ENCODE results near the gene ZSCAN22.

The ZSCAN22 gene

GRCh38 chr19:58317476-58318072 is 9.2 kb upstream of the ZSCAN22 start:
- no CpG with 5 or more reads among the region's 7 CpGs for WGBS (ENCODE audit: insufficient coverage, insufficient read length)
- no peak for DNase-seq (ENCODE audit: low read depth, low spot score)
- no peaks in the 10 kb centered on the region for H3K9me3 ChIP-seq (ENCODE audit: control insufficient read depth, insufficient read depth, low read length)
- no peaks in the 10 kb centered on the region; the same call in 1 of the 2 replicates for H3K36me3 ChIP-seq (ENCODE audit: control insufficient read depth, insufficient read depth, low read length)
- H3K4me3 ChIP-seq (ENCODE audit: low read length): no peak overlapping the region
- H3K4me1 ChIP-seq (ENCODE audit: control insufficient read depth, insufficient read depth, low read length): no peaks in the 10 kb centered on the region
- H3K27me3 ChIP-seq (ENCODE audit: control insufficient read depth, insufficient read depth, low read length): no peaks in the 10 kb centered on the region
- no peak overlapping the region for H3K27ac ChIP-seq (ENCODE audit: low read length)

GRCh38 chr19:58318297-58318696 is 8.5 kb upstream of the ZSCAN22 start:
- Histone ChIP-seq H3K27ac (ENCODE audit: low read length) (no peak overlapping the region), H3K9me3 (ENCODE audit: control insufficient read depth, insufficient read depth, low read length) (no peaks in the 10 kb centered on the region), H3K4me3 (ENCODE audit: low read length) (no peak overlapping the region), H3K4me1 (ENCODE audit: control insufficient read depth, insufficient read depth, low read length) (no peaks in the 10 kb centered on the region), H3K36me3 (ENCODE audit: control insufficient read depth, insufficient read depth, low read length) (no peaks in the 10 kb centered on the region; the same call in 1 of the 2 replicates), H3K27me3 (ENCODE audit: control insufficient read depth, insufficient read depth, low read length) (no peaks in the 10 kb centered on the region)
- no CpG with 5 or more reads among the region's 4 CpGs for WGBS (ENCODE audit: insufficient coverage, insufficient read length)
- no peak for DNase-seq (ENCODE audit: low read depth, low spot score)

GRCh38 chr19:58319241-58319640 is 7.6 kb upstream of the ZSCAN22 start:
- Histone ChIP-seq H3K36me3 (ENCODE audit: control insufficient read depth, insufficient read depth, low read length) (no peaks in the 10 kb centered on the region; the same call in 1 of the 2 replicates), H3K27ac (ENCODE audit: low read length) (no peak overlapping the region), H3K4me1 (ENCODE audit: control insufficient read depth, insufficient read depth, low read length) (no peaks in the 10 kb centered on the region), H3K4me3 (ENCODE audit: low read length) (no peak overlapping the region), H3K27me3 (ENCODE audit: control insufficient read depth, insufficient read depth, low read length) (no peaks in the 10 kb centered on the region), H3K9me3 (ENCODE audit: control insufficient read depth, insufficient read depth, low read length) (no peaks in the 10 kb centered on the region)
- DNase-seq (ENCODE audit: low read depth, low spot score): no peak
- WGBS (ENCODE audit: insufficient coverage, insufficient read length): no CpG with 5 or more reads among the region's 10 CpGs

GRCh38 chr19:58325311-58326022 is 1.3 kb upstream of the ZSCAN22 start:
- Histone ChIP-seq H3K27ac (ENCODE audit: low read length) (no peak overlapping the region), H3K9me3 (ENCODE audit: control insufficient read depth, insufficient read depth, low read length) (no peaks in the 10 kb centered on the region), H3K36me3 (ENCODE audit: control insufficient read depth, insufficient read depth, low read length) (no peaks in the 10 kb centered on the region), H3K27me3 (ENCODE audit: control insufficient read depth, insufficient read depth, low read length) (no peaks in the 10 kb centered on the region), H3K4me3 (ENCODE audit: low read length) (no peak overlapping the region), H3K4me1 (ENCODE audit: control insufficient read depth, insufficient read depth, low read length) (no peaks in the 10 kb centered on the region)
- no CpG with 5 or more reads among the region's 6 CpGs for WGBS (ENCODE audit: insufficient coverage, insufficient read length)
- DNase-seq (ENCODE audit: low read depth, low spot score): no peak

- no CpG with 5 or more reads among the region's 9 CpGs for WGBS (ENCODE audit: insufficient coverage, insufficient read length)
- Histone ChIP-seq H3K36me3 (ENCODE audit: control insufficient read depth, insufficient read depth, low read length) (no peaks in the 10 kb centered on the region), H3K9me3 (ENCODE audit: control insufficient read depth, insufficient read depth, low read length) (no peaks in the 10 kb centered on the region), H3K4me1 (ENCODE audit: control insufficient read depth, insufficient read depth, low read length) (no peaks in the 10 kb centered on the region), H3K4me3 (ENCODE audit: low read length) (peak overlapping the region; percentile 84; the same call in 1 of the 2 replicates), H3K27me3 (ENCODE audit: control insufficient read depth, insufficient read depth, low read length) (no peaks in the 10 kb centered on the region), H3K27ac (ENCODE audit: low read length) (no peak overlapping the region)
- DNase-seq (ENCODE audit: low read depth, low spot score): no peak
Observed at GRCh38 chr19:58326501-58326913, 287 bp upstream of the ZSCAN22 start.

GRCh38 chr19:58328999-58329398 is 2.2 kb downstream of the ZSCAN22 start:
- Histone ChIP-seq H3K27ac (ENCODE audit: low read length) (no peak overlapping the region), H3K36me3 (ENCODE audit: control insufficient read depth, insufficient read depth, low read length) (no peaks in the 10 kb centered on the region), H3K9me3 (ENCODE audit: control insufficient read depth, insufficient read depth, low read length) (no peaks in the 10 kb centered on the region), H3K4me1 (ENCODE audit: control insufficient read depth, insufficient read depth, low read length) (no peaks in the 10 kb centered on the region), H3K27me3 (ENCODE audit: control insufficient read depth, insufficient read depth, low read length) (no peaks in the 10 kb centered on the region), H3K4me3 (ENCODE audit: low read length) (no peak overlapping the region)
- no CpG with 5 or more reads among the region's 10 CpGs for WGBS (ENCODE audit: insufficient coverage, insufficient read length)
- DNase-seq (ENCODE audit: low read depth, low spot score): no peak

- H3K9me3 ChIP-seq (ENCODE audit: control insufficient read depth, insufficient read depth, low read length): no peaks in the 10 kb centered on the region
- DNase-seq (ENCODE audit: low read depth, low spot score): no peak
- no peaks in the 10 kb centered on the region for H3K4me1 ChIP-seq (ENCODE audit: control insufficient read depth, insufficient read depth, low read length)
- WGBS (ENCODE audit: insufficient coverage, insufficient read length): no CpG with 5 or more reads among the region's 4 CpGs
- no peak overlapping the region for H3K4me3 ChIP-seq (ENCODE audit: low read length)
- no peaks in the 10 kb centered on the region for H3K36me3 ChIP-seq (ENCODE audit: control insufficient read depth, insufficient read depth, low read length)
- no peaks in the 10 kb centered on the region for H3K27me3 ChIP-seq (ENCODE audit: control insufficient read depth, insufficient read depth, low read length)
- H3K27ac ChIP-seq (ENCODE audit: low read length): no peak overlapping the region
Observed at GRCh38 chr19:58330458-58330857, 3.7 kb downstream of the ZSCAN22 start.

GRCh38 chr19:58332697-58333096 is 5.9 kb downstream of the ZSCAN22 start:
- no peaks in the 10 kb centered on the region for H3K27me3 ChIP-seq (ENCODE audit: control insufficient read depth, insufficient read depth, low read length)
- H3K9me3 ChIP-seq (ENCODE audit: control insufficient read depth, insufficient read depth, low read length): no peaks in the 10 kb centered on the region
- H3K4me3 ChIP-seq (ENCODE audit: low read length): no peak overlapping the region
- H3K36me3 ChIP-seq (ENCODE audit: control insufficient read depth, insufficient read depth, low read length): no peaks in the 10 kb centered on the region
- H3K4me1 ChIP-seq (ENCODE audit: control insufficient read depth, insufficient read depth, low read length): no peaks in the 10 kb centered on the region
- H3K27ac ChIP-seq (ENCODE audit: low read length): no peak overlapping the region
- no peak for DNase-seq (ENCODE audit: low read depth, low spot score)
- WGBS (ENCODE audit: insufficient coverage, insufficient read length): no CpG with 5 or more reads among the region's 1 CpG

- no CpG with 5 or more reads among the region's 19 CpGs for WGBS (ENCODE audit: insufficient coverage, insufficient read length)
- Histone ChIP-seq H3K4me1 (ENCODE audit: control insufficient read depth, insufficient read depth, low read length) (no peaks in the 10 kb centered on the region), H3K27ac (ENCODE audit: low read length) (no peak overlapping the region), H3K9me3 (ENCODE audit: control insufficient read depth, insufficient read depth, low read length) (no peaks in the 10 kb centered on the region), H3K4me3 (ENCODE audit: low read length) (no peak overlapping the region), H3K36me3 (ENCODE audit: control insufficient read depth, insufficient read depth, low read length) (peaks cover 6% of the 10 kb centered on the region; the same call in 1 of the 2 replicates), H3K27me3 (ENCODE audit: control insufficient read depth, insufficient read depth, low read length) (no peaks in the 10 kb centered on the region)
- DNase-seq (ENCODE audit: low read depth, low spot score): no peak
Observed at GRCh38 chr19:58334691-58335249, 8.0 kb downstream of the ZSCAN22 start.

GRCh38 chr19:58335630-58336029 is 8.8 kb downstream of the ZSCAN22 start:
- no peaks in the 10 kb centered on the region for H3K9me3 ChIP-seq (ENCODE audit: control insufficient read depth, insufficient read depth, low read length)
- no peaks in the 10 kb centered on the region for H3K27me3 ChIP-seq (ENCODE audit: control insufficient read depth, insufficient read depth, low read length)
- no peaks in the 10 kb centered on the region for H3K4me1 ChIP-seq (ENCODE audit: control insufficient read depth, insufficient read depth, low read length)
- no CpG with 5 or more reads among the region's 3 CpGs for WGBS (ENCODE audit: insufficient coverage, insufficient read length)
- no peak for DNase-seq (ENCODE audit: low read depth, low spot score)
- H3K4me3 ChIP-seq (ENCODE audit: low read length): no peak overlapping the region
- H3K27ac ChIP-seq (ENCODE audit: low read length): no peak overlapping the region
- H3K36me3 ChIP-seq (ENCODE audit: control insufficient read depth, insufficient read depth, low read length): peaks cover 6% of the 10 kb centered on the region; the same call in 1 of the 2 replicates
